Spinal cord (tissue), 10 donors: ENCODE measurements around the gene FOXJ2. TPM values are rescaled to one million over a fixed set of nuclear protein-coding genes. Genes with fewer than 3 reads are reported as not detected.
"Not testable (repeated sequence)": the region's sequence is repeated elsewhere in the genome, so short reads cannot be mapped to it uniquely, and the experiment has no call there.

Source experiments
- DNase-seq, 6 donors: peaks; one replicate each; pipeline versions ENCODE4 v3.0.0 to v3.0.0-alpha.2; 2013 to 2015; ENCODE audit warnings: low spot score in 6 of 6, low read depth in 4 of 6
- H3K27ac ChIP-seq: one replicate; pipeline ENCODE4 v1.5.1; 2013; ENCODE audit warnings: low read depth, low read length, control low read depth
- H3K27me3 ChIP-seq: one replicate; pipeline ENCODE4 v1.6.1; 2013; ENCODE audit warnings: low read length; ENCODE audit not compliant: control insufficient read depth, insufficient read depth
- H3K36me3 ChIP-seq: one replicate; pipeline ENCODE4 v1.6.1; 2013; ENCODE audit warnings: low read length; ENCODE audit not compliant: control insufficient read depth, insufficient read depth
- H3K4me1 ChIP-seq: one replicate; pipeline ENCODE4 v1.6.1; 2013; ENCODE audit warnings: low read length; ENCODE audit not compliant: control insufficient read depth, insufficient read depth
- H3K4me3 ChIP-seq: one replicate; pipeline ENCODE4 v1.5.1; 2013; ENCODE audit warnings: low read depth, low read length, control low read depth
- H3K9me3 ChIP-seq: one replicate; pipeline ENCODE4 v1.6.1; 2013; ENCODE audit warnings: low read length; ENCODE audit not compliant: control insufficient read depth, insufficient read depth
- WGBS: methylation state at CpG from one replicate; pipeline ENCODE4 v1.1.5; 2013; ENCODE audit warnings: missing lambda C conversion rate; ENCODE audit not compliant: insufficient coverage; 5-methylcytosine and 5-hydroxymethylcytosine counted together
- long read RNA-seq, 4 donors: transcript quantifications; one replicate each; lab custom pipeline, GENCODE V29; 2026
- polyA plus RNA-seq, 2 donors: library from polyadenylated mRNA; unstranded; fragments of 120-200 nt; gene quantifications; one replicate each; pipeline ENCODE4 v1.2.1, GENCODE V29; 2013; ENCODE audit not compliant: insufficient read length in 2 of 2
- total RNA-seq, 2 donors: library from RNA; depleted of rRNA in 1 of 2; stranded (reverse); fragments of 120-200 nt in 1 of 2; fragments of >200 nt in 1 of 2; gene quantifications; one replicate each; pipeline versions ENCODE4 v1.2.3 to v1.2.4, GENCODE V29; 2013 to 2014
- donor health status: healthy.

Gene FOXJ2
- 10 to 100 TPM in 1 of 2 donors, 1 to 10 TPM in 1; 9.5 to 11.6 TPM for total RNA-seq
- 10 to 100 TPM; 17.8 to 18.7 TPM for polyA plus RNA-seq
- long read RNA-seq, donor 1, full-length matches to known transcripts = 1 of 1 reads
- long read RNA-seq, donor 1, partial matches to known transcripts = 0 of 1 reads
- long read RNA-seq, donor 1, other reads (novel, unspliced or antisense) = 0 of 1 reads
- long read RNA-seq, donor 2, full-length matches to known transcripts = 1 of 1 reads
- long read RNA-seq, donor 2, partial matches to known transcripts = 0 of 1 reads
- long read RNA-seq, donor 2, other reads (novel, unspliced or antisense) = 0 of 1 reads
- long read RNA-seq, donor 3 = 0 reads
- long read RNA-seq, donor 4 = 0 reads

GRCh38 chr12:8032242-8033152 is at the start of gene FOXJ2:
FOXJ2 (plus strand) TSS chr12:8032716; CDS start chr12:8039833, 7,117 bp downstream.
- peak in 5 of 6 donors; percentile 52 to 94 (median 73) for DNase-seq
- 0% methylated on average over 90 of the region's 93 CpGs for WGBS
- Histone ChIP-seq H3K9me3 (no peaks in the 10 kb centered on the region), H3K4me1 (peaks cover 22% of the 10 kb centered on the region), H3K4me3 (peak within 1 kb of the TSS; percentile 92), H3K36me3 (no peaks in the 10 kb centered on the region), H3K27ac (peak within 1 kb of the TSS; percentile 86), H3K27me3 (no peaks in the 10 kb centered on the region)

DNA sequence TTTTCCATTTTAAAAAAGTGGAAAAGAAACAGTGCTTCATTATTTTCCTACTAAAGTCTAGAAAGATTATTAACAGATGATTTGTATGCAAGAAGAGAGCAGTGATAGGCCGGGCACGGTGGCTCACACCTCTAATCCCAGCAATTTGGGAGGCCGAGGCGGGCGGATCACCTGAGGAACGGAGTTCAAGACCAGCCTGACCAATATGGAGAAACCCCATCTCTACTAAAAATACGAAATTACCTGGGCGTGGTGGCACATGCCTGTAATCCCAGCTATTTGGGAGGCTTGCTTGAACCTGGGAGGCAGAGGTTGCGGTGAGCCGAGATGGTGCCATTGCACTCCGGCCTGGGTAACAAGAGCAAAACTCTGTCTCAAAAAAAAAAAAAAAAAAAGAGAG is 49.5 kb upstream of the FOXJ2 start:
- H3K9me3 ChIP-seq, H3K4me1 ChIP-seq, DNase-seq, H3K27me3 ChIP-seq, H3K36me3 ChIP-seq, H3K4me3 ChIP-seq, H3K27ac ChIP-seq: not testable (repeated sequence)
- WGBS = 100% methylated on average over 4 of the region's 11 CpGs

GRCh38 chr12:7983460-7983859 is 49.1 kb upstream of the FOXJ2 start:
- not testable (repeated sequence) for H3K27ac ChIP-seq
- WGBS = 100% methylated on average over 1 of the region's 1 CpG

DNA sequence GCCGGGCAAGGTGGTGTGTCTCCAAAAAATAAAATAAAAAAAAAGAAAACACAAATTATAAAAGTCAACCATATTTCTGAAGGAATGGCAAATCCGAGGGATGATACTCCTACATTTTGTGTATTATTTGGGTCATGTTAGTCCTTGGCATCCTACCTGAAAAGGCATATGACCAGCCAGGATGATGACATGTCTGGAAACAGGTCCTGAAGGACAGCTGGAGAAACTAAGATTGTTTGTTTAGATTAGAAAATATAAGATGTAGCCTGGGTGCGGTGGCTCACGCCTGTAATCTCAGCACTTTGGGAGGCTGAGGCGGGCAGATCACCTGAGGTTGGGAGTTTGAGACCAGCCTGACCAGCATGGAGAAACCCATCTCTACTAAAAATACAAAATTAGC is 47.6 kb upstream of the FOXJ2 start:
- H3K27ac ChIP-seq = no peak overlapping the region
- WGBS = no CpG with 5 or more reads among the region's 5 CpGs
- no peak overlapping the region for H3K4me3 ChIP-seq
- no peak for DNase-seq
- no peaks in the 10 kb centered on the region for H3K4me1 ChIP-seq
- no peaks in the 10 kb centered on the region for H3K36me3 ChIP-seq
- no peaks in the 10 kb centered on the region for H3K27me3 ChIP-seq
- no peaks in the 10 kb centered on the region for H3K9me3 ChIP-seq

More at GRCh38 chr12:7983460-7983859, 49.1 kb upstream of the FOXJ2 start:
- DNase-seq, H3K4me1 ChIP-seq, H3K36me3 ChIP-seq, H3K4me3 ChIP-seq, H3K9me3 ChIP-seq, H3K27me3 ChIP-seq: not testable (repeated sequence)

DNA sequence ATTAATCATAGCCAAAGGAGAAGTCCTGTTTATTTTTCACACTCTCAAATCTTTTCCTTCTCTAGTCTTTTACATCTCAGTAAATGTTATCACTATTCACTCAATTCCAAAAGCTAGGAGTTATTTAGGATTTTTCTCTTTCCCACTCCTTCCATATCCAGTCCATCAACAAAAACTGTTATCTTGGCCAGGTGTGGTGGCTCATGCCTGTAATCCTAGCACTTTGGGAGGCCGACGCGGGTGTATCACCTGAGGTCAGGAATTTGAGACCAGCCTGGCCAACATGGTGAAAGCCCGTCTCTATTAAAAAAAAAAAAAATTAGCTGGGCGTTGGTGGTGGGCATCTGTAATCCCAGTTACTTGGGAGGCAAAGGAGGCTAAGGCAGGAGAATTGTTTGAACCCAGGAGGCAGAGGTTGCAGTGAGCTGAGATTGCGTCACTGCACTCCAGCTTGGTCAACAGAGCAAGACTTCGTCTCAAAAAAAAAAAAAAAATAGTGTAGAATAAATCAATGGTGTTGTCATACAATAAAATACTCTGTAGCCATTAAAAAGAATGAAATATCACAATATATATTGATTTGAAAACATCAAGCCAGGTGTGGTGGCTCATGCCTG is 46.6 kb upstream of the FOXJ2 start:
- no peak for DNase-seq
- Histone ChIP-seq H3K9me3 (no peaks in the 10 kb centered on the region), H3K27ac (no peak overlapping the region), H3K36me3 (no peaks in the 10 kb centered on the region), H3K4me1 (no peaks in the 10 kb centered on the region), H3K27me3 (no peaks in the 10 kb centered on the region), H3K4me3 (no peak overlapping the region)
- 100% methylated on average over 5 of the region's 7 CpGs for WGBS

DNA sequence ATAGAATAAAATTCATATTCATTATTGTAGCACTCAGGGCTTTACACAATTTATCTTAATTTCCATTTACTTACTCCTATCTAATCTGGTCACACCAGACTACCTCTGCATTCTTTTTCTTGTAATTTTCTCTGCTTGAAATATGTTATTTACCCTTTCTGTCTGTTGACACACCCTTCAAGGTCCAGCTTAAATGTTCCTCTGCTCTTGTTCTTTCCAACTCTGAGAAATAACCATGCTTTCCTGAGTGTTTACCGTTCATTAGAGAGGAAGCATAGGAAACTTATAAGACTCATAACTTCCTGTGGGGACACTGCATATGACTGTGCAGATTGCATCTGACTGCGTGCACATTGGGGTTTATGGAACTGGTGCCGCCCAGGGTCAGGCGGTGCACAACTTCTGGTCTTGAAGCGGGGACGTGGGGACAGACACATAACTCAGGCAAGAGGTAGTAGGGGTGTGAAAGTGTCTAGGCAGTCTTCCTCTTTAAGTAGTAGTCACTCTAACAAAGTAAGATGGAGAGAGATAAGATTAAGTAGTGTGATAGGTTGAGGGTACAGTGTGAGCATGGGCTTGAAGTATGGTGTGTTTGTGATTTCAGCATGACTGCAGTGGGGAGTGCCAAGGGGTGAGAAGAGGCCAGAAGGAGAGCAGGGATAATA is 42.6 kb upstream of the FOXJ2 start:
- 66% methylated on average over 6 of the region's 6 CpGs for WGBS
- Histone ChIP-seq H3K36me3 (no peaks in the 10 kb centered on the region), H3K27me3 (no peaks in the 10 kb centered on the region), H3K27ac (no peak overlapping the region), H3K4me3 (no peak overlapping the region), H3K9me3 (no peaks in the 10 kb centered on the region), H3K4me1 (no peaks in the 10 kb centered on the region)
- no peak for DNase-seq

- H3K27ac ChIP-seq = no peak overlapping the region
- no peaks in the 10 kb centered on the region for H3K4me1 ChIP-seq
- no peak overlapping the region for H3K4me3 ChIP-seq
- no peaks in the 10 kb centered on the region for H3K9me3 ChIP-seq
- H3K27me3 ChIP-seq = no peaks in the 10 kb centered on the region
- DNase-seq = no peak
- H3K36me3 ChIP-seq = no peaks in the 10 kb centered on the region
- WGBS = 83% methylated on average over 1 of the region's 1 CpG
Observed at GRCh38 chr12:7991535-7991934, 41.0 kb upstream of the FOXJ2 start.

DNA sequence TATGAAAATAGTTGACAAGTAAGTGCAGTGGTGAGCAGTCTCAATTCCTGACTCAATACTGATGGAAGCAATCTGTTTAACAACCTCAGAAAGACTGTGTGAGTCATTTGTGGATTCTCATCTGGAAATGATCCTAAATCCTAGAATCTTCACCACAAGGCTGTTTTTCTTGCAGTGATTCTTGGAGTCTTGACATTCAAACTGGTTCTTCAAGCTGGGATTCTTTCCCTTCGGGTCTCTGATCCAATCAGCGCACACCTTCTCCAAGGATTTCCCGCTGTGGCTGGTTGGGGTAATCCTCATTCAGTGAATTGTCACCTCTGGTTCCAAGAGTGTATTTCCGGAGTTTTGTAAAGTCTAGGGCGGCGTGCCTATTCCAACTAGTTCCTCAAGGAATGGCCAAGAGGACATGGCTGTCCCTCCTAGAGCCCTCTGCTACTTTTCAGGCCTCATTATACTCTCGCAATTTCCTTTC is 37.7 kb upstream of the FOXJ2 start:
- Histone ChIP-seq H3K27ac (no peak overlapping the region), H3K36me3 (no peaks in the 10 kb centered on the region), H3K27me3 (no peaks in the 10 kb centered on the region), H3K4me3 (no peak overlapping the region), H3K4me1 (no peaks in the 10 kb centered on the region), H3K9me3 (no peaks in the 10 kb centered on the region)
- peak in 1 of 6 donors; percentile 29 for DNase-seq
- 73% methylated on average over 6 of the region's 7 CpGs for WGBS
